SH-SY5Y (cell line): ENCODE measurements around the gene PRSS16.

Source experiments
- GATA2 ChIP-seq: IDR thresholded peaks from 2 replicates; pipeline ENCODE4 v1.6.1; 2011; ENCODE audit warnings: mild to moderate bottlenecking, low read depth, low read length
- GATA3 ChIP-seq: IDR thresholded peaks from 2 replicates; pipeline ENCODE4 v1.6.1; 2011; ENCODE audit warnings: low read depth, mild to moderate bottlenecking, low read length, moderate library complexity

- TF ChIP-seq GATA2 = no peak
- TF ChIP-seq GATA3 = no peak
These were observed 8.2 kb upstream of the PRSS16 start for GRCh38 chr6:27239258-27239657.
